HepG2 (cell line): Measurements from ENCODE around the gene SMIM11. TPM values are rescaled to one million over a fixed set of nuclear protein-coding genes. Genes with fewer than 3 reads are reported as not detected.

Experiments
- FOXA1 ChIP-seq, 2 experiments: fragments of 450-650 bp in 1 of 2; sonication (generic) in 1 of 2; formaldehyde crosslinking in 1 of 2; IDR thresholded peaks; 2 replicates each; pipeline versions ENCODE4 v1.4.0 to v1.6.1; 2016 to 2020; ENCODE audit warnings: missing genetic modification reagents in 1 of 2
- HNF4A ChIP-seq: sonication (generic); formaldehyde crosslinking; IDR thresholded peaks from 2 replicates; pipeline ENCODE4 v1.4.0; 2020; ENCODE audit warnings: missing genetic modification reagents
- HNRNPK ChIP-seq: fragments of 200-400 bp; formaldehyde crosslinking; IDR thresholded peaks from 2 replicates; pipeline ENCODE4 v1.6.1; 2018; ENCODE audit warnings: low read length, low read depth, moderate library complexity, mild to moderate bottlenecking; ENCODE audit not compliant: poor library complexity, severe bottlenecking
- HNRNPL ChIP-seq: fragments of 200-400 bp; formaldehyde crosslinking; IDR thresholded peaks from 2 replicates; pipeline ENCODE4 v1.6.1; 2017; ENCODE audit warnings: mild to moderate bottlenecking, low read depth, low read length
- IRF2 ChIP-seq: IDR thresholded peaks from 2 replicates; pipeline ENCODE4 v1.6.1; 2018; ENCODE audit warnings: missing genetic modification reagents, missing compliant biosample characterization
- MAZ ChIP-seq, 2 experiments: sonication (generic) in 1 of 2; formaldehyde crosslinking in 1 of 2; IDR thresholded peaks; 2 replicates each; pipeline versions ENCODE4 v1.5.0 to v1.6.1; 2012 to 2020; ENCODE audit warnings: low read depth in 2 of 2, mild to moderate bottlenecking in 2 of 2, borderline replicate concordance in 1 of 2, improper control_type of control experiment in 1 of 2, low read length in 1 of 2, missing genetic modification reagents in 1 of 2, moderate library complexity in 1 of 2
- MED1 ChIP-seq: sonication (generic); formaldehyde crosslinking; IDR thresholded peaks from 2 replicates; pipeline ENCODE4 v1.4.0; 2020; ENCODE audit warnings: missing genetic modification reagents
- MEIS2 ChIP-seq: sonication (generic); formaldehyde crosslinking; IDR thresholded peaks from 2 replicates; pipeline ENCODE4 v1.9.0; 2021; ENCODE audit warnings: mild to moderate bottlenecking, missing genetic modification reagents
- MTF1 ChIP-seq: sonication (generic); formaldehyde crosslinking; IDR thresholded peaks from 2 replicates; pipeline ENCODE4 v1.5.0; 2020; ENCODE audit warnings: missing genetic modification reagents
- PLRG1 ChIP-seq: fragments of 450-650 bp; conservative IDR thresholded peaks from 2 replicates; pipeline ENCODE4 v1.6.1; 2016
- POLR2AphosphoS5 ChIP-seq: IDR thresholded peaks from 2 replicates; pipeline ENCODE4 v1.6.1; 2012; ENCODE audit warnings: low read depth, low read length
- TEAD2 ChIP-seq: sonication (generic); formaldehyde crosslinking; IDR thresholded peaks from 2 replicates; pipeline ENCODE4 v1.9.0; 2021; ENCODE audit warnings: missing genetic modification reagents
- ZBTB7B ChIP-seq: sonication (generic); formaldehyde crosslinking; IDR thresholded peaks from 2 replicates; pipeline ENCODE4 v1.4.0; 2020; ENCODE audit warnings: missing genetic modification reagents
- ZFYVE20 ChIP-seq: sonication (generic); formaldehyde crosslinking; IDR thresholded peaks from 2 replicates; pipeline ENCODE4 v1.8.0; 2023; ENCODE audit warnings: low read depth, mild to moderate bottlenecking, moderate library complexity, missing genetic modification reagents, borderline replicate concordance
- ZNF333 ChIP-seq: sonication (generic); formaldehyde crosslinking; IDR thresholded peaks from 2 replicates; pipeline ENCODE4 v1.4.0; 2020; ENCODE audit warnings: mild to moderate bottlenecking, missing genetic modification reagents, borderline replicate concordance
- ZNF562 ChIP-seq: sonication (generic); formaldehyde crosslinking; IDR thresholded peaks from 2 replicates; pipeline ENCODE4 v1.8.0; 2022; ENCODE audit warnings: missing genetic modification reagents, borderline replicate concordance
- ZNF572 ChIP-seq: sonication (generic); formaldehyde crosslinking; IDR thresholded peaks from 2 replicates; pipeline ENCODE4 v1.5.1; 2020; ENCODE audit warnings: mild to moderate bottlenecking, missing genetic modification reagents
- ZNF720 ChIP-seq: sonication (generic); formaldehyde crosslinking; IDR thresholded peaks from 2 replicates; pipeline ENCODE4 v1.4.0; 2020; ENCODE audit warnings: missing genetic modification reagents
- polyA plus RNA-seq, 8 experiments: library from polyadenylated mRNA; depleted of rRNA in 3 of 8; stranded (reverse) in 7 of 8; unstranded in 1 of 8; fragments of >200 nt; fragmentation: Illumina TruSeq in 4 of 8; extraction: Trizol in 4 of 8; gene quantifications; 2 replicates each; pipeline versions ENCODE4 v1.2.1 to v1.2.3, GENCODE V29; 2011 to 2016; ENCODE audit warnings: low read depth in 4 of 8, missing spikeins in 1 of 8, mixed read lengths in 1 of 8; ENCODE audit not compliant: insufficient read depth in 1 of 8
- total RNA-seq, 5 experiments: library from RNA; depleted of rRNA; stranded (reverse); fragments of >200 nt; fragmentation: Illumina TruSeq; extraction: Trizol; gene quantifications; 2 replicates each; pipeline ENCODE4 v1.2.3, GENCODE V29; 2016; ENCODE audit warnings: low read depth in 1 of 5
- TF ChIP-seq, protein P1 (sequence below): sonication (generic); formaldehyde crosslinking; IDR thresholded peaks from 2 replicates; pipeline ENCODE4 v1.9.0; 2021; ENCODE audit warnings: missing genetic modification reagents, mild to moderate bottlenecking, borderline replicate concordance
- TF ChIP-seq, protein P2 (sequence below): sonication (generic); formaldehyde crosslinking; IDR thresholded peaks from 2 replicates; pipeline ENCODE4 v1.4.0; 2020; ENCODE audit warnings: missing genetic modification reagents, borderline replicate concordance
- TF ChIP-seq, protein P3 (sequence below): sonication (generic); formaldehyde crosslinking; IDR thresholded peaks from 2 replicates; pipeline ENCODE4 v1.5.0; 2020; ENCODE audit warnings: mild to moderate bottlenecking, missing genetic modification reagents

Gene SMIM11
- total and polyA plus RNA-seq, 2 of the 13 experiments (the other 11 are each of a cell fraction or from before 2014, with no cell fraction given), result 6.4 to 18.9 TPM

DNA sequence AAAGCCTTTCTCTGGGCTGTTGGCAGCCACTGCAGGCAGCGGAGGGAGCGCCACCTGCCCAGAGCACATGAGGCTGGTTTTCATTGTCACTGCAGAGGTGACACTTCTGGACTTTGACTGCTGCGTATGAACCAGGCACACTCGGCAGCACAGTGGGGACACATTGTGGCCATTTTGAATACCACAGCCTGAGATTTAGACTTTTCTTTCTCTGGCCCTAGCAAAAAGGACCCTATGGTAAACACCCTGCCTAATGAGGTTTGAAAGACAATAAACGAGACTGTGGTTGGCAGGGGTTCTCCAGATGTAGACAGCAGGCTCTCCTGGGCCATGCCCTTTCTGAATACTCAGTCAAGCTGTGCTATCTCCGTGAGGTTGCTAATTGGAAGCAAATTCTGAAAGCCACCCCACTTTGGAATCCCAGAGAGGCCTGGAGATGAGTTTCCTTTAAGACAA is 23.5 kb upstream of the SMIM11 start (continued):
- TF ChIP-seq HNRNPL, result no peak
- TF ChIP-seq MTF1, result no peak
- no peak for TF ChIP-seq PLRG1
- peak; percentile 48; the same call in 1 of the 2 replicates for TF ChIP-seq MED1 (CRISPR knock-in tag)
- TF ChIP-seq ZBTB7B (CRISPR knock-in tag), result no peak
- no peak for TF ChIP-seq TEAD2
- TF ChIP-seq HNF4A (CRISPR knock-in tag), result peak; percentile 94
- TF ChIP-seq, protein P1, sequence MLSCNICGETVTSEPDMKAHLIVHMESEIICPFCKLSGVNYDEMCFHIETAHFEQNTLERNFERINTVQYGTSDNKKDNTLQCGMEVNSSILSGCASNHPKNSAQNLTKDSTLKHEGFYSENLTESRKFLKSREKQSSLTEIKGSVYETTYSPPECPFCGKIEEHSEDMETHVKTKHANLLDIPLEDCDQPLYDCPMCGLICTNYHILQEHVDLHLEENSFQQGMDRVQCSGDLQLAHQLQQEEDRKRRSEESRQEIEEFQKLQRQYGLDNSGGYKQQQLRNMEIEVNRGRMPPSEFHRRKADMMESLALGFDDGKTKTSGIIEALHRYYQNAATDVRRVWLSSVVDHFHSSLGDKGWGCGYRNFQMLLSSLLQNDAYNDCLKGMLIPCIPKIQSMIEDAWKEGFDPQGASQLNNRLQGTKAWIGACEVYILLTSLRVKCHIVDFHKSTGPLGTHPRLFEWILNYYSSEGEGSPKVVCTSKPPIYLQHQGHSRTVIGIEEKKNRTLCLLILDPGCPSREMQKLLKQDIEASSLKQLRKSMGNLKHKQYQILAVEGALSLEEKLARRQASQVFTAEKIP (CRISPR knock-in tag), result no peak
- TF ChIP-seq ZNF333 (CRISPR knock-in tag), result no peak
- peak; percentile 75; the same call in 1 of the 2 replicates for TF ChIP-seq IRF2 (CRISPR knock-in tag)
- TF ChIP-seq ZFYVE20 (CRISPR knock-in tag), result no peak
- TF ChIP-seq POLR2AphosphoS5, result no peak
- TF ChIP-seq ZNF572, result no peak
- TF ChIP-seq, protein P2, sequence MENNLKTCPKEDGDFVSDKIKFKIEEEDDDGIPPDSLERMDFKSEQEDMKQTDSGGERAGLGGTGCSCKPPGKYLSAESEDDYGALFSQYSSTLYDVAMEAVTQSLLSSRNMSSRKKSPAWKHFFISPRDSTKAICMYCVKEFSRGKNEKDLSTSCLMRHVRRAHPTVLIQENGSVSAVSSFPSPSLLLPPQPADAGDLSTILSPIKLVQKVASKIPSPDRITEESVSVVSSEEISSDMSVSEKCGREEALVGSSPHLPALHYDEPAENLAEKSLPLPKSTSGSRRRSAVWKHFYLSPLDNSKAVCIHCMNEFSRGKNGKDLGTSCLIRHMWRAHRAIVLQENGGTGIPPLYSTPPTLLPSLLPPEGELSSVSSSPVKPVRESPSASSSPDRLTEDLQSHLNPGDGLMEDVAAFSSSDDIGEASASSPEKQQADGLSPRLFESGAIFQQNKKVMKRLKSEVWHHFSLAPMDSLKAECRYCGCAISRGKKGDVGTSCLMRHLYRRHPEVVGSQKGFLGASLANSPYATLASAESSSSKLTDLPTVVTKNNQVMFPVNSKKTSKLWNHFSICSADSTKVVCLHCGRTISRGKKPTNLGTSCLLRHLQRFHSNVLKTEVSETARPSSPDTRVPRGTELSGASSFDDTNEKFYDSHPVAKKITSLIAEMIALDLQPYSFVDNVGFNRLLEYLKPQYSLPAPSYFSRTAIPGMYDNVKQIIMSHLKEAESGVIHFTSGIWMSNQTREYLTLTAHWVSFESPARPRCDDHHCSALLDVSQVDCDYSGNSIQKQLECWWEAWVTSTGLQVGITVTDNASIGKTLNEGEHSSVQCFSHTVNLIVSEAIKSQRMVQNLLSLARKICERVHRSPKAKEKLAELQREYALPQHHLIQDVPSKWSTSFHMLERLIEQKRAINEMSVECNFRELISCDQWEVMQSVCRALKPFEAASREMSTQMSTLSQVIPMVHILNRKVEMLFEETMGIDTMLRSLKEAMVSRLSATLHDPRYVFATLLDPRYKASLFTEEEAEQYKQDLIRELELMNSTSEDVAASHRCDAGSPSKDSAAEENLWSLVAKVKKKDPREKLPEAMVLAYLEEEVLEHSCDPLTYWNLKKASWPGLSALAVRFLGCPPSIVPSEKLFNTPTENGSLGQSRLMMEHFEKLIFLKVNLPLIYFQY (CRISPR knock-in tag), result no peak
- TF ChIP-seq MEIS2, result peak; percentile 92; the same call in 1 of the 2 replicates
- no peak for TF ChIP-seq ZNF720 (CRISPR knock-in tag)
- TF ChIP-seq HNRNPK, result no peak
- TF ChIP-seq, protein P3, sequence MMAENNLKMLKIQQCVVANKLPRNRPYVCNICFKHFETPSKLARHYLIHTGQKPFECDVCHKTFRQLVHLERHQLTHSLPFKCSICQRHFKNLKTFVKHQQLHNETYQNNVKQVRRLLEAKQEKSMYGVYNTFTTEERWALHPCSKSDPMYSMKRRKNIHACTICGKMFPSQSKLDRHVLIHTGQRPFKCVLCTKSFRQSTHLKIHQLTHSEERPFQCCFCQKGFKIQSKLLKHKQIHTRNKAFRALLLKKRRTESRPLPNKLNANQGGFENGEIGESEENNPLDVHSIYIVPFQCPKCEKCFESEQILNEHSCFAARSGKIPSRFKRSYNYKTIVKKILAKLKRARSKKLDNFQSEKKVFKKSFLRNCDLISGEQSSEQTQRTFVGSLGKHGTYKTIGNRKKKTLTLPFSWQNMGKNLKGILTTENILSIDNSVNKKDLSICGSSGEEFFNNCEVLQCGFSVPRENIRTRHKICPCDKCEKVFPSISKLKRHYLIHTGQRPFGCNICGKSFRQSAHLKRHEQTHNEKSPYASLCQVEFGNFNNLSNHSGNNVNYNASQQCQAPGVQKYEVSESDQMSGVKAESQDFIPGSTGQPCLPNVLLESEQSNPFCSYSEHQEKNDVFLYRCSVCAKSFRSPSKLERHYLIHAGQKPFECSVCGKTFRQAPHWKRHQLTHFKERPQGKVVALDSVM (CRISPR knock-in tag), result no peak
- TF ChIP-seq ZNF562 (CRISPR knock-in tag), result no peak
- no peak for TF ChIP-seq MAZ (IDR thresholded peaks at IDR 0.05; ENCODE audit: borderline replicate concordance, low read depth, low read length)
- no peak for TF ChIP-seq MAZ (CRISPR knock-in tag; IDR thresholded peaks at IDR 0.05; ENCODE audit: low read depth)
- TF ChIP-seq FOXA1 (IDR thresholded peaks at IDR 0.05), result no peak
- no peak for TF ChIP-seq FOXA1 (CRISPR knock-in tag; IDR thresholded peaks at IDR 0.05)
